Uterus (tissue), 4 donors: ENCODE data around the gene LAMC3. TPM values are rescaled to one million over a fixed set of nuclear protein-coding genes. Genes with fewer than 3 reads are reported as not detected.

Source experiments
- DNase-seq, 2 donors: peaks; one replicate each; pipeline ENCODE4 v3.0.0-alpha.2; 2019 to 2020
- H3K27ac ChIP-seq, 2 donors: fragments of 200-600 bp; sonication (generic); 1 replicate in 1 of 2; 2 replicates in 1 of 2; pipeline ENCODE4 v1.5.1; 2016 to 2018
- H3K27me3 ChIP-seq, 2 donors: fragments of 200-600 bp; sonication (generic); one replicate each; pipeline ENCODE4 v1.5.1; 2018 to 2019; ENCODE audit warnings: control low read depth in 1 of 2
- H3K36me3 ChIP-seq, 2 donors: fragments of 200-600 bp; sonication (generic); one replicate each; pipeline ENCODE4 v1.5.1; 2019; ENCODE audit warnings: control low read depth in 1 of 2
- H3K4me1 ChIP-seq, 2 donors: fragments of 200-600 bp; sonication (generic); one replicate each; pipeline ENCODE4 v1.5.1; 2018 to 2019; ENCODE audit warnings: control low read depth in 1 of 2
- H3K4me3 ChIP-seq, 2 donors: fragments of 200-600 bp; sonication (generic); 1 replicate in 1 of 2; 2 replicates in 1 of 2; pipeline ENCODE4 v1.5.1; 2018 to 2019; ENCODE audit warnings: mild to moderate bottlenecking in 1 of 2
- H3K9me3 ChIP-seq, 2 donors: fragments of 200-600 bp; sonication (generic); one replicate each; pipeline ENCODE4 v1.5.1; 2019; ENCODE audit warnings: control low read depth in 1 of 2
- CTCF ChIP-seq, 4 experiments: fragments of 200-600 bp in 2 of 4; fragments of 450-650 bp in 2 of 4; sonication (generic) in 2 of 4; IDR thresholded peaks; one replicate each; pipeline ENCODE4 v1.5.1; 2016 to 2019; ENCODE audit warnings: antibody characterized with exemption in 4 of 4, mild to moderate bottlenecking in 2 of 4, moderate library complexity in 1 of 4
- POLR2A ChIP-seq, 2 donors: fragments of 450-650 bp; IDR thresholded peaks; one replicate each; pipeline ENCODE4 v1.6.1; 2016; ENCODE audit warnings: antibody characterized with exemption in 2 of 2, mild to moderate bottlenecking in 1 of 2, moderate library complexity in 1 of 2
- intact Hi-C: fragments of 100-400 bp; cut with DNase I; formaldehyde crosslinking; loops from one replicate; pipeline ENCODE4 v1.15.1; 2023; ENCODE audit warnings: low total_unique reads
- total RNA-seq, 4 donors: library from RNA; depleted of rRNA in 3 of 4; stranded (reverse); fragments of >200 nt in 3 of 4; gene quantifications; one replicate each; pipeline versions ENCODE4 v1.1.0 to v1.2.4, GENCODE V29; 2014 to 2023
- donor health status: DM: yes; HTN: yes; CAD: no.

LAMC3 gene
- total RNA-seq, 4 donors from 2014 or later: 2.6 to 58.5 (median 3.6) TPM

GRCh38 chr9:130983970-130984369, 25.0 kb upstream of the LAMC3 start:
- intact Hi-C loops: no loop called here
- H3K27me3 ChIP-seq: peaks cover 0 to 4% of the 10 kb centered on the region in 2 donors

GRCh38 chr9:130984521-130984920, 24.5 kb upstream of the LAMC3 start:
- intact Hi-C loops: no loop called here
- DNase-seq: no peak
- H3K4me3 ChIP-seq: no peak overlapping the region
- H3K36me3 ChIP-seq: no peaks in the 10 kb centered on the region
- H3K4me1 ChIP-seq: no peaks in the 10 kb centered on the region
- TF ChIP-seq POLR2A (IDR thresholded peaks at IDR 0.05) (no peak), CTCF (IDR thresholded peaks at IDR 0.05) (no peak)
- H3K27ac ChIP-seq: no peak overlapping the region
- H3K9me3 ChIP-seq: no peaks in the 10 kb centered on the region
- H3K27me3 ChIP-seq: peaks cover 0 to 4% of the 10 kb centered on the region in 2 donors

More at GRCh38 chr9:130983970-130984369, 25.0 kb upstream of the LAMC3 start:
- TF ChIP-seq CTCF (IDR thresholded peaks at IDR 0.05) (no peak), POLR2A (IDR thresholded peaks at IDR 0.05) (no peak)
- H3K4me1 ChIP-seq: no peaks in the 10 kb centered on the region
- H3K4me3 ChIP-seq: no peak overlapping the region
- H3K36me3 ChIP-seq: no peaks in the 10 kb centered on the region
- H3K27ac ChIP-seq: no peak overlapping the region
- no peaks in the 10 kb centered on the region for H3K9me3 ChIP-seq
- DNase-seq: no peak

GRCh38 chr9:130985029-130985428, 23.9 kb upstream of the LAMC3 start:
- TF ChIP-seq POLR2A (IDR thresholded peaks at IDR 0.05) (no peak), CTCF (IDR thresholded peaks at IDR 0.05) (no peak)
- H3K4me3 ChIP-seq: no peak overlapping the region
- H3K4me1 ChIP-seq: no peaks in the 10 kb centered on the region
- intact Hi-C loops: no loop called here
- H3K27me3 ChIP-seq: peaks cover 0 to 4% of the 10 kb centered on the region in 2 donors
- no peaks in the 10 kb centered on the region for H3K9me3 ChIP-seq
- no peak overlapping the region for H3K27ac ChIP-seq
- no peaks in the 10 kb centered on the region for H3K36me3 ChIP-seq
- DNase-seq: no peak

GRCh38 chr9:130985606-130986162, 23.3 kb upstream of the LAMC3 start:
- Histone ChIP-seq H3K36me3 (no peaks in the 10 kb centered on the region), H3K9me3 (no peaks in the 10 kb centered on the region), H3K27ac (no peak overlapping the region), H3K4me1 (no peaks in the 10 kb centered on the region), H3K27me3 (peaks cover 0 to 4% of the 10 kb centered on the region in 2 donors), H3K4me3 (no peak overlapping the region)
- no peak for DNase-seq
- intact Hi-C loops: no loop called here
- TF ChIP-seq POLR2A (IDR thresholded peaks at IDR 0.05) (no peak), CTCF (IDR thresholded peaks at IDR 0.05) (no peak)

GRCh38 chr9:130986356-130986965, 22.5 kb upstream of the LAMC3 start:
- TF ChIP-seq CTCF (IDR thresholded peaks at IDR 0.05) (no peak), POLR2A (IDR thresholded peaks at IDR 0.05) (no peak)
- Histone ChIP-seq H3K4me3 (no peak overlapping the region), H3K9me3 (no peaks in the 10 kb centered on the region), H3K4me1 (no peaks in the 10 kb centered on the region), H3K27ac (no peak overlapping the region), H3K27me3 (peaks cover 0 to 4% of the 10 kb centered on the region in 2 donors), H3K36me3 (no peaks in the 10 kb centered on the region)
- DNase-seq: no peak
- intact Hi-C loops: no loop called here
